GM23338 (cell line): Measurements from ENCODE around the gene RPTOR.

Source experiments
- CREB1 ChIP-seq: fragments of 250-450 bp; sonication (Bioruptor Pico); IDR thresholded peaks from 2 replicates; pipeline ENCODE4 v1.5.0; 2020; ENCODE audit warnings: low read depth, mild to moderate bottlenecking, moderate library complexity
- EZH2 ChIP-seq: fragments of 200-600 bp; sonication (generic); IDR thresholded peaks from one replicate; pipeline ENCODE4 v1.8.0; 2017; ENCODE audit warnings: antibody characterized with exemption, mild to moderate bottlenecking, low read depth; ENCODE audit not compliant: unreplicated experiment
- EZH2phosphoT487 ChIP-seq: fragments of 200-600 bp; sonication (generic); IDR thresholded peaks from one replicate; pipeline ENCODE4 v1.8.1; 2018; ENCODE audit warnings: antibody characterized with exemption; ENCODE audit not compliant: unreplicated experiment
- JUNB ChIP-seq: IDR thresholded peaks from one replicate; pipeline ENCODE4 v1.6.1; 2016; ENCODE audit warnings: antibody characterized with exemption; ENCODE audit not compliant: unreplicated experiment
- NANOG ChIP-seq: IDR thresholded peaks from 2 replicates; pipeline ENCODE4 v1.6.1; 2016; ENCODE audit warnings: antibody characterized with exemption, borderline replicate concordance
- POLR2AphosphoS5 ChIP-seq: IDR thresholded peaks from 2 replicates; pipeline ENCODE4 v1.6.1; 2016; ENCODE audit warnings: antibody characterized with exemption, low read depth
- STAT1 ChIP-seq: IDR thresholded peaks from one replicate; pipeline ENCODE4 v1.6.1; 2016; ENCODE audit warnings: antibody characterized with exemption; ENCODE audit not compliant: unreplicated experiment
- ZNF114 ChIP-seq: fragments of 250-450 bp; sonication (Bioruptor Pico); IDR thresholded peaks from 2 replicates; pipeline ENCODE4 v1.5.0; 2020; ENCODE audit warnings: mild to moderate bottlenecking, moderate library complexity
- TF ChIP-seq, protein P1 (sequence below), 2 experiments: fragments of 200-600 bp in 1 of 2; sonication (generic) in 1 of 2; conservative IDR thresholded peaks; 2 replicates each; pipeline versions ENCODE4 v1.5.1 to v1.6.1; 2016 to 2017; ENCODE audit warnings: antibody characterized with exemption in 2 of 2, low read depth in 2 of 2, mild to moderate bottlenecking in 2 of 2, moderate library complexity in 1 of 2
- TF ChIP-seq, protein P2 (sequence below): IDR thresholded peaks from one replicate; pipeline ENCODE4 v1.6.1; 2018; ENCODE audit warnings: antibody characterized with exemption; ENCODE audit not compliant: unreplicated experiment
- TF ChIP-seq, protein P3 (sequence below): fragments of 250-450 bp; sonication (Bioruptor Pico); IDR thresholded peaks from 2 replicates; pipeline ENCODE4 v1.5.0; 2020; ENCODE audit warnings: mild to moderate bottlenecking, moderate library complexity

- TF ChIP-seq, protein P1, sequence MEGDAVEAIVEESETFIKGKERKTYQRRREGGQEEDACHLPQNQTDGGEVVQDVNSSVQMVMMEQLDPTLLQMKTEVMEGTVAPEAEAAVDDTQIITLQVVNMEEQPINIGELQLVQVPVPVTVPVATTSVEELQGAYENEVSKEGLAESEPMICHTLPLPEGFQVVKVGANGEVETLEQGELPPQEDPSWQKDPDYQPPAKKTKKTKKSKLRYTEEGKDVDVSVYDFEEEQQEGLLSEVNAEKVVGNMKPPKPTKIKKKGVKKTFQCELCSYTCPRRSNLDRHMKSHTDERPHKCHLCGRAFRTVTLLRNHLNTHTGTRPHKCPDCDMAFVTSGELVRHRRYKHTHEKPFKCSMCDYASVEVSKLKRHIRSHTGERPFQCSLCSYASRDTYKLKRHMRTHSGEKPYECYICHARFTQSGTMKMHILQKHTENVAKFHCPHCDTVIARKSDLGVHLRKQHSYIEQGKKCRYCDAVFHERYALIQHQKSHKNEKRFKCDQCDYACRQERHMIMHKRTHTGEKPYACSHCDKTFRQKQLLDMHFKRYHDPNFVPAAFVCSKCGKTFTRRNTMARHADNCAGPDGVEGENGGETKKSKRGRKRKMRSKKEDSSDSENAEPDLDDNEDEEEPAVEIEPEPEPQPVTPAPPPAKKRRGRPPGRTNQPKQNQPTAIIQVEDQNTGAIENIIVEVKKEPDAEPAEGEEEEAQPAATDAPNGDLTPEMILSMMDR (conservative IDR thresholded peaks at IDR 0.05; ENCODE audit: low read depth in 2 of 2): no peak
- TF ChIP-seq, protein P2, sequence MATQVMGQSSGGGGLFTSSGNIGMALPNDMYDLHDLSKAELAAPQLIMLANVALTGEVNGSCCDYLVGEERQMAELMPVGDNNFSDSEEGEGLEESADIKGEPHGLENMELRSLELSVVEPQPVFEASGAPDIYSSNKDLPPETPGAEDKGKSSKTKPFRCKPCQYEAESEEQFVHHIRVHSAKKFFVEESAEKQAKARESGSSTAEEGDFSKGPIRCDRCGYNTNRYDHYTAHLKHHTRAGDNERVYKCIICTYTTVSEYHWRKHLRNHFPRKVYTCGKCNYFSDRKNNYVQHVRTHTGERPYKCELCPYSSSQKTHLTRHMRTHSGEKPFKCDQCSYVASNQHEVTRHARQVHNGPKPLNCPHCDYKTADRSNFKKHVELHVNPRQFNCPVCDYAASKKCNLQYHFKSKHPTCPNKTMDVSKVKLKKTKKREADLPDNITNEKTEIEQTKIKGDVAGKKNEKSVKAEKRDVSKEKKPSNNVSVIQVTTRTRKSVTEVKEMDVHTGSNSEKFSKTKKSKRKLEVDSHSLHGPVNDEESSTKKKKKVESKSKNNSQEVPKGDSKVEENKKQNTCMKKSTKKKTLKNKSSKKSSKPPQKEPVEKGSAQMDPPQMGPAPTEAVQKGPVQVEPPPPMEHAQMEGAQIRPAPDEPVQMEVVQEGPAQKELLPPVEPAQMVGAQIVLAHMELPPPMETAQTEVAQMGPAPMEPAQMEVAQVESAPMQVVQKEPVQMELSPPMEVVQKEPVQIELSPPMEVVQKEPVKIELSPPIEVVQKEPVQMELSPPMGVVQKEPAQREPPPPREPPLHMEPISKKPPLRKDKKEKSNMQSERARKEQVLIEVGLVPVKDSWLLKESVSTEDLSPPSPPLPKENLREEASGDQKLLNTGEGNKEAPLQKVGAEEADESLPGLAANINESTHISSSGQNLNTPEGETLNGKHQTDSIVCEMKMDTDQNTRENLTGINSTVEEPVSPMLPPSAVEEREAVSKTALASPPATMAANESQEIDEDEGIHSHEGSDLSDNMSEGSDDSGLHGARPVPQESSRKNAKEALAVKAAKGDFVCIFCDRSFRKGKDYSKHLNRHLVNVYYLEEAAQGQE: no peak
- no peak for TF ChIP-seq EZH2
- TF ChIP-seq EZH2phosphoT487: no peak
- no peak for TF ChIP-seq POLR2AphosphoS5
- TF ChIP-seq JUNB: no peak
- TF ChIP-seq, protein P3, sequence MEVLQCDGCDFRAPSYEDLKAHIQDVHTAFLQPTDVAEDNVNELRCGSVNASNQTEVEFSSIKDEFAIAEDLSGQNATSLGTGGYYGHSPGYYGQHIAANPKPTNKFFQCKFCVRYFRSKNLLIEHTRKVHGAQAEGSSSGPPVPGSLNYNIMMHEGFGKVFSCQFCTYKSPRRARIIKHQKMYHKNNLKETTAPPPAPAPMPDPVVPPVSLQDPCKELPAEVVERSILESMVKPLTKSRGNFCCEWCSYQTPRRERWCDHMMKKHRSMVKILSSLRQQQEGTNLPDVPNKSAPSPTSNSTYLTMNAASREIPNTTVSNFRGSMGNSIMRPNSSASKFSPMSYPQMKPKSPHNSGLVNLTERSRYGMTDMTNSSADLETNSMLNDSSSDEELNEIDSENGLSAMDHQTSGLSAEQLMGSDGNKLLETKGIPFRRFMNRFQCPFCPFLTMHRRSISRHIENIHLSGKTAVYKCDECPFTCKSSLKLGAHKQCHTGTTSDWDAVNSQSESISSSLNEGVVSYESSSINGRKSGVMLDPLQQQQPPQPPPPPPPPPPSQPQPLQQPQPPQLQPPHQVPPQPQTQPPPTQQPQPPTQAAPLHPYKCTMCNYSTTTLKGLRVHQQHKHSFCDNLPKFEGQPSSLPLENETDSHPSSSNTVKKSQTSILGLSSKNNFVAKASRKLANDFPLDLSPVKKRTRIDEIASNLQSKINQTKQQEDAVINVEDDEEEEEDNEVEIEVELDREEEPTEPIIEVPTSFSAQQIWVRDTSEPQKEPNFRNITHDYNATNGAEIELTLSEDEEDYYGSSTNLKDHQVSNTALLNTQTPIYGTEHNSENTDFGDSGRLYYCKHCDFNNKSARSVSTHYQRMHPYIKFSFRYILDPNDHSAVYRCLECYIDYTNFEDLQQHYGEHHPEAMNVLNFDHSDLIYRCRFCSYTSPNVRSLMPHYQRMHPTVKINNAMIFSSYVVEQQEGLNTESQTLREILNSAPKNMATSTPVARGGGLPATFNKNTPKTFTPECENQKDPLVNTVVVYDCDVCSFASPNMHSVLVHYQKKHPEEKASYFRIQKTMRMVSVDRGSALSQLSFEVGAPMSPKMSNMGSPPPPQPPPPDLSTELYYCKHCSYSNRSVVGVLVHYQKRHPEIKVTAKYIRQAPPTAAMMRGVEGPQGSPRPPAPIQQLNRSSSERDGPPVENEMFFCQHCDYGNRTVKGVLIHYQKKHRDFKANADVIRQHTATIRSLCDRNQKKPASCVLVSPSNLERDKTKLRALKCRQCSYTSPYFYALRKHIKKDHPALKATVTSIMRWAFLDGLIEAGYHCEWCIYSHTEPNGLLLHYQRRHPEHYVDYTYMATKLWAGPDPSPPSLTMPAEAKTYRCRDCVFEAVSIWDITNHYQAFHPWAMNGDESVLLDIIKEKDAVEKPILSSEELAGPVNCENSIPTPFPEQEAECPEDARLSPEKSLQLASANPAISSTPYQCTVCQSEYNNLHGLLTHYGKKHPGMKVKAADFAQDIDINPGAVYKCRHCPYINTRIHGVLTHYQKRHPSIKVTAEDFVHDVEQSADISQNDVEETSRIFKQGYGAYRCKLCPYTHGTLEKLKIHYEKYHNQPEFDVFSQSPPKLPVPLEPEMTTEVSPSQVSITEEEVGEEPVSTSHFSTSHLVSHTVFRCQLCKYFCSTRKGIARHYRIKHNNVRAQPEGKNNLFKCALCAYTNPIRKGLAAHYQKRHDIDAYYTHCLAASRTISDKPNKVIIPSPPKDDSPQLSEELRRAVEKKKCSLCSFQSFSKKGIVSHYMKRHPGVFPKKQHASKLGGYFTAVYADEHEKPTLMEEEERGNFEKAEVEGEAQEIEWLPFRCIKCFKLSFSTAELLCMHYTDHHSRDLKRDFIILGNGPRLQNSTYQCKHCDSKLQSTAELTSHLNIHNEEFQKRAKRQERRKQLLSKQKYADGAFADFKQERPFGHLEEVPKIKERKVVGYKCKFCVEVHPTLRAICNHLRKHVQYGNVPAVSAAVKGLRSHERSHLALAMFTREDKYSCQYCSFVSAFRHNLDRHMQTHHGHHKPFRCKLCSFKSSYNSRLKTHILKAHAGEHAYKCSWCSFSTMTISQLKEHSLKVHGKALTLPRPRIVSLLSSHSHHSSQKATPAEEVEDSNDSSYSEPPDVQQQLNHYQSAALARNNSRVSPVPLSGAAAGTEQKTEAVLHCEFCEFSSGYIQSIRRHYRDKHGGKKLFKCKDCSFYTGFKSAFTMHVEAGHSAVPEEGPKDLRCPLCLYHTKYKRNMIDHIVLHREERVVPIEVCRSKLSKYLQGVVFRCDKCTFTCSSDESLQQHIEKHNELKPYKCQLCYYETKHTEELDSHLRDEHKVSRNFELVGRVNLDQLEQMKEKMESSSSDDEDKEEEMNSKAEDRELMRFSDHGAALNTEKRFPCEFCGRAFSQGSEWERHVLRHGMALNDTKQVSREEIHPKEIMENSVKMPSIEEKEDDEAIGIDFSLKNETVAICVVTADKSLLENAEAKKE (CRISPR knock-in tag): no peak
- no peak for TF ChIP-seq CREB1 (CRISPR knock-in tag)
- no peak for TF ChIP-seq ZNF114 (CRISPR knock-in tag)
- no peak for TF ChIP-seq NANOG
- no peak for TF ChIP-seq STAT1
Measured at GRCh38 chr17:80804466-80804865, 259.8 kb downstream of the RPTOR start.
